GM18951 (cell line): ENCODE data around the gene ARHGAP44.

Source experiments
- POLR2A ChIP-seq: IDR thresholded peaks from 4 replicates; pipeline ENCODE4 v1.6.1; 2011; ENCODE audit warnings: mild to moderate bottlenecking; ENCODE audit not compliant: insufficient read length, insufficient read depth; ENCODE audit errors: extremely low read depth
- in situ Hi-C: fragments of 300-500 bp; cut with MboI; formaldehyde crosslinking; loops from one replicate; pipeline ENCODE4 v1.12.0; 2022; ENCODE audit warnings: low sequenced_read_pairs, mixed read lengths, inconsistent platforms; ENCODE audit not compliant: unreplicated experiment

ARHGAP44 gene

GRCh38 chr17:12789481-12790248 is at the start of gene ARHGAP44:
Gene ARHGAP44, plus strand, starts transcription at chr17:12789498. Its CDS starts 341 bp downstream, at chr17:12789839.
- in situ Hi-C loops: no loop called here
- no peak for TF ChIP-seq POLR2A

- TF ChIP-seq POLR2A: no peak
- in situ Hi-C loops: no loop called here
Measured at GRCh38 chr17:12739500-12739899, 49.8 kb upstream of the ARHGAP44 start.

GRCh38 chr17:12743046-12743445 is 46.3 kb upstream of the ARHGAP44 start:
- in situ Hi-C loops: no loop called here
- no peak for TF ChIP-seq POLR2A

GRCh38 chr17:12744298-12744697 is 45.0 kb upstream of the ARHGAP44 start:
- TF ChIP-seq POLR2A: no peak
- in situ Hi-C loops: no loop called here

- in situ Hi-C loops: no loop called here
- TF ChIP-seq POLR2A: no peak
Measured at GRCh38 chr17:12744786-12745185, 44.5 kb upstream of the ARHGAP44 start.

GRCh38 chr17:12745486-12745885 is 43.8 kb upstream of the ARHGAP44 start:
- in situ Hi-C loops: no loop called here
- TF ChIP-seq POLR2A: no peak

GRCh38 chr17:12756786-12757185 is 32.5 kb upstream of the ARHGAP44 start:
- in situ Hi-C loops: no loop called here
- no peak for TF ChIP-seq POLR2A

- in situ Hi-C loops: no loop called here
- no peak for TF ChIP-seq POLR2A
Measured at GRCh38 chr17:12759090-12759489, 30.2 kb upstream of the ARHGAP44 start.

GRCh38 chr17:12765548-12765947 is 23.8 kb upstream of the ARHGAP44 start:
- in situ Hi-C loops: no loop called here
- TF ChIP-seq POLR2A: no peak

GRCh38 chr17:12768255-12768654 is 21.0 kb upstream of the ARHGAP44 start:
- in situ Hi-C loops: no loop called here
- no peak for TF ChIP-seq POLR2A

GRCh38 chr17:12769981-12770380 is 19.3 kb upstream of the ARHGAP44 start:
- in situ Hi-C loops: no loop called here
- no peak for TF ChIP-seq POLR2A

- in situ Hi-C loops: no loop called here
- no peak for TF ChIP-seq POLR2A
Measured at GRCh38 chr17:12773153-12773552, 16.1 kb upstream of the ARHGAP44 start.

- in situ Hi-C loops: no loop called here
- TF ChIP-seq POLR2A: no peak
Measured at GRCh38 chr17:12789075-12789480, 220 bp upstream of the ARHGAP44 start.

GRCh38 chr17:12790249-12791106 is 1.2 kb downstream of the ARHGAP44 start:
- TF ChIP-seq POLR2A: no peak
- in situ Hi-C loops: no loop called here
